SK-N-SH (cell line): Measurements from ENCODE around the gene EN1. TPM values are rescaled to one million over a fixed set of nuclear protein-coding genes. Genes with fewer than 3 reads are reported as not detected.

Source experiments
- CTCF ChIA-PET: fragments of 300-600, 350-600 bp; formaldehyde crosslinking; extraction: SDS; loops from one replicate; lab custom pipeline; 2021; lab: Yijun Ruan, JAX
- POLR2A ChIA-PET: fragments of 350-600 bp; sonication (Branson Sonifier 250); formaldehyde crosslinking; extraction: SDS; loops from one replicate; lab custom pipeline; 2020; ENCODE audit warnings: antibody characterized with exemption, inconsistent platforms; lab: Yijun Ruan, JAX
- DNase-seq: peaks from one replicate; pipeline ENCODE4 v3.0.0; 2012
- H2AFZ ChIP-seq: fragments of 200-600 bp; sonication (generic); 2 replicates; pipeline ENCODE4 v1.8.1; 2016; ENCODE audit warnings: antibody characterized with exemption, mild to moderate bottlenecking, low read depth
- H3F3A ChIP-seq: fragments of 200-600 bp; sonication (generic); replicated peaks from 2 replicates; pipeline ENCODE3; 2016; ENCODE audit warnings: antibody characterized with exemption, mild to moderate bottlenecking; ENCODE audit not compliant: insufficient read depth
- H3K27ac ChIP-seq, 2 experiments: fragments of 200-500 bp in 1 of 2; fragments of 200-600 bp in 1 of 2; sonication (Bioruptor generic) in 1 of 2; sonication (generic), shearing (Covaris generic) in 1 of 2; 2 replicates each; pipeline versions ENCODE4 v1.5.1 to v1.6.1; 2014 to 2016; ENCODE audit warnings: low read depth in 2 of 2, inconsistent platforms in 1 of 2, low read length in 1 of 2, mild to moderate bottlenecking in 1 of 2, mixed read lengths in 1 of 2
- H3K27me3 ChIP-seq: fragments of 200-600 bp; sonication (generic), shearing (Covaris generic); 2 replicates; pipeline ENCODE4 v1.6.1; 2016; ENCODE audit warnings: mixed run types; ENCODE audit not compliant: insufficient read depth
- H3K36me3 ChIP-seq, 2 experiments: fragments of 200-500 bp in 1 of 2; fragments of 200-600 bp in 1 of 2; sonication (Bioruptor generic) in 1 of 2; sonication (generic) in 1 of 2; replicated peaks in 1 of 2; 2 replicates each; pipeline versions ENCODE3 to v1.5.1; 2014 to 2016; ENCODE audit warnings: low read length in 1 of 2, mild to moderate bottlenecking in 1 of 2; ENCODE audit not compliant: insufficient read depth in 2 of 2, control insufficient read depth in 1 of 2
- H3K4me1 ChIP-seq, 2 experiments: fragments of 200-500 bp in 1 of 2; fragments of 200-600 bp in 1 of 2; sonication (Bioruptor generic) in 1 of 2; sonication (generic), shearing (Covaris generic) in 1 of 2; 2 replicates each; pipeline versions ENCODE4 v1.5.1 to v1.6.1; 2014 to 2016; ENCODE audit warnings: low read depth in 1 of 2, low read length in 1 of 2, mixed run types in 1 of 2; ENCODE audit not compliant: insufficient read depth in 2 of 2, control insufficient read depth in 1 of 2
- H3K4me2 ChIP-seq: fragments of 200-600 bp; sonication (generic), shearing (Covaris generic); 2 replicates; pipeline ENCODE4 v1.6.1; 2017; ENCODE audit warnings: mixed run types
- H3K4me3 ChIP-seq, 2 experiments: fragments of 200-500 bp in 1 of 2; fragments of 200-600 bp in 1 of 2; sonication (Bioruptor generic) in 1 of 2; sonication (generic), shearing (Covaris generic) in 1 of 2; 2 replicates each; pipeline versions ENCODE4 v1.5.1 to v1.8.1; 2014 to 2016; ENCODE audit warnings: low read depth in 2 of 2, inconsistent platforms in 1 of 2, low read length in 1 of 2, mild to moderate bottlenecking in 1 of 2, mixed read lengths in 1 of 2, moderate library complexity in 1 of 2
- H3K79me2 ChIP-seq: fragments of 200-600 bp; sonication (generic); 2 replicates; pipeline ENCODE4 v1.8.1; 2017; ENCODE audit warnings: mild to moderate bottlenecking; ENCODE audit not compliant: insufficient read depth
- H3K9ac ChIP-seq: fragments of 200-600 bp; sonication (generic); 2 replicates; pipeline ENCODE4 v1.6.1; 2017; ENCODE audit warnings: mixed run types
- H3K9me2 ChIP-seq: fragments of 200-600 bp; sonication (generic); 2 replicates; pipeline ENCODE4 v1.6.1; 2017; ENCODE audit warnings: mixed run types
- H3K9me3 ChIP-seq: fragments of 200-600 bp; sonication (generic); 2 replicates; pipeline ENCODE4 v1.6.1; 2017; ENCODE audit warnings: mixed run types, mild to moderate bottlenecking, moderate library complexity
- H4K20me1 ChIP-seq: fragments of 200-600 bp; sonication (generic); 2 replicates; pipeline ENCODE4 v1.6.1; 2017; ENCODE audit warnings: mild to moderate bottlenecking, mixed run types; ENCODE audit not compliant: insufficient read depth
- EP300 ChIP-seq, 2 experiments: IDR thresholded peaks; 2 replicates each; pipeline versions ENCODE4 v1.4.0 to v1.6.1; 2012; ENCODE audit warnings: borderline replicate concordance in 1 of 2, low read depth in 1 of 2, low read length in 1 of 2
- FOXJ3 ChIP-seq: sonication (generic); formaldehyde crosslinking; IDR thresholded peaks from 2 replicates; pipeline ENCODE4 v1.5.1; 2020; ENCODE audit warnings: mild to moderate bottlenecking, missing genetic modification reagents
- JUND ChIP-seq: IDR thresholded peaks from 2 replicates; pipeline ENCODE4 v1.4.0; 2012
- MXI1 ChIP-seq: IDR thresholded peaks from 2 replicates; pipeline ENCODE4 v1.6.1; 2012; ENCODE audit warnings: mild to moderate bottlenecking, low read depth, low read length, improper control_type of control experiment
- NRF1 ChIP-seq: IDR thresholded peaks from 2 replicates; pipeline ENCODE4 v1.6.1; 2012; ENCODE audit warnings: low read depth, mild to moderate bottlenecking, low read length
- RAD21 ChIP-seq: IDR thresholded peaks from 2 replicates; pipeline ENCODE4 v1.6.1; 2012; ENCODE audit warnings: mild to moderate bottlenecking, low read length
- RXRA ChIP-seq: IDR thresholded peaks from 2 replicates; pipeline ENCODE4 v1.4.0; 2012; ENCODE audit warnings: low read depth, mild to moderate bottlenecking, borderline replicate concordance
- SMC3 ChIP-seq: IDR thresholded peaks from 2 replicates; pipeline ENCODE4 v1.6.1; 2012; ENCODE audit warnings: low read depth, low read length, improper control_type of control experiment
- TCF12 ChIP-seq: IDR thresholded peaks from 2 replicates; pipeline ENCODE4 v1.4.0; 2012
- WGBS: methylation state at CpG from one replicate; pipeline ENCODE4 v1.1.6; 2017; ENCODE audit warnings: low lambda C conversion rate; 5-methylcytosine and 5-hydroxymethylcytosine counted together
- polyA plus RNA-seq, 3 experiments: library from polyadenylated mRNA; depleted of rRNA; stranded (reverse); fragments of >200 nt; gene quantifications; 2 replicates each; pipeline ENCODE4 v1.2.3, GENCODE V29; 2012
- TF ChIP-seq, protein P1 (sequence below): IDR thresholded peaks from 2 replicates; pipeline ENCODE4 v1.4.0; 2012; ENCODE audit warnings: low read depth, borderline replicate concordance
- TF ChIP-seq, protein P2 (sequence below): IDR thresholded peaks from 2 replicates; pipeline ENCODE4 v1.4.0; 2012; ENCODE audit warnings: low read depth, borderline replicate concordance
- TF ChIP-seq, protein P3 (sequence below): IDR thresholded peaks from 2 replicates; pipeline ENCODE4 v1.6.1; 2012; ENCODE audit warnings: mild to moderate bottlenecking, low read depth, low read length, moderate library complexity
- TF ChIP-seq, protein P4 (sequence below): fragments of 150-350 bp; IDR thresholded peaks from 2 replicates; pipeline ENCODE4 v1.6.1; 2017; ENCODE audit warnings: antibody characterized with exemption, low read length, low read depth, borderline replicate concordance
- TF ChIP-seq, protein P5 (sequence below): fragments of 200-600 bp; sonication (generic); IDR thresholded peaks from 2 replicates; pipeline ENCODE4 v1.6.1; 2017; ENCODE audit warnings: antibody characterized with exemption, mild to moderate bottlenecking, moderate library complexity

Gene EN1
- polyA plus RNA-seq, 1 of the 3 experiments (the other 2 are of a cell fraction): not detected

DNA sequence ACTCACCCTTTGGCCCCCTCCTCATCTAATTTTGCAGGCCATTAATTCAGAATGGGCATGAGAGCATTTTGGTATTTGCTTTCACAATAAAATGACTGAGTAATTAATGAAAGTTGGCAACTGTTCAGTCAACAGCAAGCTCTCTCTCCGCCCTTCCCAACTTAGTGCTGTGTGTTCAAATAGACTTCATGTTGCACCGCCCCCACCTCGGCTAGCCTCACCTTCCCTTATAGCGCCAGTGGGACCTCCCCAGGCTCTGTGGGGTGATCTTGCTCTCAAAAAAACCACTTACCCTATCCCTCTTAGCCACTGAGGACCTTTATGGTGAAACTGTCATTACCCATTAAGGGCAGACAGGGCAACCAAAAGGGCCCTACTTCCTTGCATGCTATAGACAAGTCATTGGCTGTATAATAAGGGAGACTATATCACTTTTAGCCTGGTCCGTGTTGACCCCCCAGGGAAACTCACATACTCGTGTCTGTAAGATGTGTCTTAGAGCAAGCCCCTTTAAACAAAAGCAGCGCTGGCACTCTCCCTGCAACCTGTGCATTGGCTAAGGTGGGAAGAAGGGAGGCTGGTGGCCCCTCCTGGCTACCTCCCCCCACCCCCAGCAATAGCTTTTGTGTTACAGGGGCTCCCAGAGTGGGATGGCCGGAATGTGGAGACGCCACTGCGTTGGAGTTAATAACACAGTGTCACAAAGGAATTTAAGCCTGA lies 15.2 kb downstream of the EN1 start:
- no peak for TF ChIP-seq NRF1
- TF ChIP-seq, protein P1, sequence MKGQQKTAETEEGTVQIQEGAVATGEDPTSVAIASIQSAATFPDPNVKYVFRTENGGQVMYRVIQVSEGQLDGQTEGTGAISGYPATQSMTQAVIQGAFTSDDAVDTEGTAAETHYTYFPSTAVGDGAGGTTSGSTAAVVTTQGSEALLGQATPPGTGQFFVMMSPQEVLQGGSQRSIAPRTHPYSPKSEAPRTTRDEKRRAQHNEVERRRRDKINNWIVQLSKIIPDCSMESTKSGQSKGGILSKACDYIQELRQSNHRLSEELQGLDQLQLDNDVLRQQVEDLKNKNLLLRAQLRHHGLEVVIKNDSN: no peak
- no peak for TF ChIP-seq TCF12
- TF ChIP-seq RXRA: no peak
- TF ChIP-seq, protein P2, sequence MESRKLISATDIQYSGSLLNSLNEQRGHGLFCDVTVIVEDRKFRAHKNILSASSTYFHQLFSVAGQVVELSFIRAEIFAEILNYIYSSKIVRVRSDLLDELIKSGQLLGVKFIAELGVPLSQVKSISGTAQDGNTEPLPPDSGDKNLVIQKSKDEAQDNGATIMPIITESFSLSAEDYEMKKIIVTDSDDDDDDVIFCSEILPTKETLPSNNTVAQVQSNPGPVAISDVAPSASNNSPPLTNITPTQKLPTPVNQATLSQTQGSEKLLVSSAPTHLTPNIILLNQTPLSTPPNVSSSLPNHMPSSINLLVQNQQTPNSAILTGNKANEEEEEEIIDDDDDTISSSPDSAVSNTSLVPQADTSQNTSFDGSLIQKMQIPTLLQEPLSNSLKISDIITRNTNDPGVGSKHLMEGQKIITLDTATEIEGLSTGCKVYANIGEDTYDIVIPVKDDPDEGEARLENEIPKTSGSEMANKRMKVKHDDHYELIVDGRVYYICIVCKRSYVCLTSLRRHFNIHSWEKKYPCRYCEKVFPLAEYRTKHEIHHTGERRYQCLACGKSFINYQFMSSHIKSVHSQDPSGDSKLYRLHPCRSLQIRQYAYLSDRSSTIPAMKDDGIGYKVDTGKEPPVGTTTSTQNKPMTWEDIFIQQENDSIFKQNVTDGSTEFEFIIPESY: no peak
- TF ChIP-seq, protein P3, sequence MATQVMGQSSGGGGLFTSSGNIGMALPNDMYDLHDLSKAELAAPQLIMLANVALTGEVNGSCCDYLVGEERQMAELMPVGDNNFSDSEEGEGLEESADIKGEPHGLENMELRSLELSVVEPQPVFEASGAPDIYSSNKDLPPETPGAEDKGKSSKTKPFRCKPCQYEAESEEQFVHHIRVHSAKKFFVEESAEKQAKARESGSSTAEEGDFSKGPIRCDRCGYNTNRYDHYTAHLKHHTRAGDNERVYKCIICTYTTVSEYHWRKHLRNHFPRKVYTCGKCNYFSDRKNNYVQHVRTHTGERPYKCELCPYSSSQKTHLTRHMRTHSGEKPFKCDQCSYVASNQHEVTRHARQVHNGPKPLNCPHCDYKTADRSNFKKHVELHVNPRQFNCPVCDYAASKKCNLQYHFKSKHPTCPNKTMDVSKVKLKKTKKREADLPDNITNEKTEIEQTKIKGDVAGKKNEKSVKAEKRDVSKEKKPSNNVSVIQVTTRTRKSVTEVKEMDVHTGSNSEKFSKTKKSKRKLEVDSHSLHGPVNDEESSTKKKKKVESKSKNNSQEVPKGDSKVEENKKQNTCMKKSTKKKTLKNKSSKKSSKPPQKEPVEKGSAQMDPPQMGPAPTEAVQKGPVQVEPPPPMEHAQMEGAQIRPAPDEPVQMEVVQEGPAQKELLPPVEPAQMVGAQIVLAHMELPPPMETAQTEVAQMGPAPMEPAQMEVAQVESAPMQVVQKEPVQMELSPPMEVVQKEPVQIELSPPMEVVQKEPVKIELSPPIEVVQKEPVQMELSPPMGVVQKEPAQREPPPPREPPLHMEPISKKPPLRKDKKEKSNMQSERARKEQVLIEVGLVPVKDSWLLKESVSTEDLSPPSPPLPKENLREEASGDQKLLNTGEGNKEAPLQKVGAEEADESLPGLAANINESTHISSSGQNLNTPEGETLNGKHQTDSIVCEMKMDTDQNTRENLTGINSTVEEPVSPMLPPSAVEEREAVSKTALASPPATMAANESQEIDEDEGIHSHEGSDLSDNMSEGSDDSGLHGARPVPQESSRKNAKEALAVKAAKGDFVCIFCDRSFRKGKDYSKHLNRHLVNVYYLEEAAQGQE: no peak
- no peak for TF ChIP-seq MXI1
- TF ChIP-seq FOXJ3 (CRISPR knock-in tag): no peak
- no peak for TF ChIP-seq JUND
- TF ChIP-seq, protein P4, sequence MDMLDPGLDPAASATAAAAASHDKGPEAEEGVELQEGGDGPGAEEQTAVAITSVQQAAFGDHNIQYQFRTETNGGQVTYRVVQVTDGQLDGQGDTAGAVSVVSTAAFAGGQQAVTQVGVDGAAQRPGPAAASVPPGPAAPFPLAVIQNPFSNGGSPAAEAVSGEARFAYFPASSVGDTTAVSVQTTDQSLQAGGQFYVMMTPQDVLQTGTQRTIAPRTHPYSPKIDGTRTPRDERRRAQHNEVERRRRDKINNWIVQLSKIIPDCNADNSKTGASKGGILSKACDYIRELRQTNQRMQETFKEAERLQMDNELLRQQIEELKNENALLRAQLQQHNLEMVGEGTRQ: no peak
- TF ChIP-seq, protein P5, sequence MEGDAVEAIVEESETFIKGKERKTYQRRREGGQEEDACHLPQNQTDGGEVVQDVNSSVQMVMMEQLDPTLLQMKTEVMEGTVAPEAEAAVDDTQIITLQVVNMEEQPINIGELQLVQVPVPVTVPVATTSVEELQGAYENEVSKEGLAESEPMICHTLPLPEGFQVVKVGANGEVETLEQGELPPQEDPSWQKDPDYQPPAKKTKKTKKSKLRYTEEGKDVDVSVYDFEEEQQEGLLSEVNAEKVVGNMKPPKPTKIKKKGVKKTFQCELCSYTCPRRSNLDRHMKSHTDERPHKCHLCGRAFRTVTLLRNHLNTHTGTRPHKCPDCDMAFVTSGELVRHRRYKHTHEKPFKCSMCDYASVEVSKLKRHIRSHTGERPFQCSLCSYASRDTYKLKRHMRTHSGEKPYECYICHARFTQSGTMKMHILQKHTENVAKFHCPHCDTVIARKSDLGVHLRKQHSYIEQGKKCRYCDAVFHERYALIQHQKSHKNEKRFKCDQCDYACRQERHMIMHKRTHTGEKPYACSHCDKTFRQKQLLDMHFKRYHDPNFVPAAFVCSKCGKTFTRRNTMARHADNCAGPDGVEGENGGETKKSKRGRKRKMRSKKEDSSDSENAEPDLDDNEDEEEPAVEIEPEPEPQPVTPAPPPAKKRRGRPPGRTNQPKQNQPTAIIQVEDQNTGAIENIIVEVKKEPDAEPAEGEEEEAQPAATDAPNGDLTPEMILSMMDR: no peak
- no peak for TF ChIP-seq SMC3
- TF ChIP-seq RAD21: no peak
- no peak for TF ChIP-seq EP300 (IDR thresholded peaks at IDR 0.05; ENCODE audit: borderline replicate concordance in 1 of 2, low read depth in 1 of 2, low read length in 1 of 2)
- H3K27me3 ChIP-seq: peaks cover 79% of the 10 kb centered on the region
- CTCF ChIA-PET: interaction anchor here (1.5 kb wide), 1 partner anchor 12 kb away, joined by 4 read pairs; no protein-coding TSS in a partner anchor

More for the DNA sequence above, 15.2 kb downstream of the EN1 start:
- no peak for DNase-seq
- Histone ChIP-seq H2AFZ (no peak overlapping the region), H3K9me2 (no peaks in the 10 kb centered on the region), H3K4me2 (no peak overlapping the region), H3K9me3 (no peaks in the 10 kb centered on the region), H3K27ac (no peak overlapping the region), H4K20me1 (no peaks in the 10 kb centered on the region), H3K4me3 (no peak overlapping the region), H3K4me1 (no peaks in the 10 kb centered on the region; a peak in 1 of 4 replicates), H3F3A (no peaks in the 10 kb centered on the region), H3K79me2 (no peaks in the 10 kb centered on the region), H3K36me3 (no peaks in the 10 kb centered on the region), H3K9ac (no peak overlapping the region)
- POLR2A ChIA-PET: no interaction called here
- 14% methylated on average over 9 of the region's 10 CpGs for WGBS
